Activated T-helper 1 cell treated with anti-CD3 and anti-CD28 coated beads, Interleukin-12 subunit alpha, Interleukin-12 subunit beta, Interleukin-2, Interleukin-4 antibody, amounts not matched to agents 30 ng/mL and 10 ng/mL and 1 ng/mL, durations not matched to agents 14 hours and 24 hours and 36 hours (primary cell): ENCODE data around the gene XAB2. TPM values are rescaled to one million over a fixed set of nuclear protein-coding genes. Genes with fewer than 3 reads are reported as not detected.

Experiments
- DNase-seq: peaks from one replicate; pipeline ENCODE4 v3.0.0; 2021; ENCODE audit warnings: low spot score
- H3K27ac Mint-ChIP-seq: one replicate; pipeline ENCODE4 v1.8.0; 2021; ENCODE audit warnings: mild to moderate bottlenecking, mixed read lengths
- H3K27me3 Mint-ChIP-seq: one replicate; pipeline ENCODE4 v1.8.0; 2022; ENCODE audit warnings: mild to moderate bottlenecking, moderate library complexity, mixed read lengths; ENCODE audit not compliant: insufficient read depth
- H3K36me3 Mint-ChIP-seq: one replicate; pipeline ENCODE4 v1.8.0; 2021; ENCODE audit warnings: low read depth, mixed read lengths
- H3K4me1 Mint-ChIP-seq: one replicate; pipeline ENCODE4 v1.8.0; 2021; ENCODE audit warnings: low read depth, mixed read lengths
- H3K4me3 Mint-ChIP-seq: one replicate; pipeline ENCODE4 v1.8.0; 2021; ENCODE audit warnings: mild to moderate bottlenecking, moderate library complexity, mixed read lengths
- H3K9me3 Mint-ChIP-seq: one replicate; pipeline ENCODE4 v1.8.0; 2021; ENCODE audit warnings: mixed read lengths
- intact Hi-C: fragments of 100-400 bp; cut with micrococcal nuclease; formaldehyde crosslinking; loops from one replicate; pipeline ENCODE4 v1.15.1; 2024
- total RNA-seq: library from RNA; stranded (reverse); gene quantifications from 2 replicates; pipeline ENCODE4 v1.2.3, GENCODE V29; 2022

Gene XAB2
- total RNA-seq, 1 donor from 2014 or later: 50.7 TPM

- intact Hi-C loops: no loop called here
- Mint-ChIP-seq H3K4me3 (no peak overlapping the region), H3K36me3 (peaks cover 22% of the 10 kb centered on the region), H3K27ac (no peak overlapping the region), H3K4me1 (no peaks in the 10 kb centered on the region), H3K9me3 (no peaks in the 10 kb centered on the region), H3K27me3 (no peaks in the 10 kb centered on the region)
- DNase-seq: no peak
Measured at GRCh38 chr19:7620442-7621412, 8.6 kb downstream of the XAB2 start.

- H3K36me3 Mint-ChIP-seq: peaks cover 18% of the 10 kb centered on the region
- H3K27me3 Mint-ChIP-seq: no peaks in the 10 kb centered on the region
- H3K27ac Mint-ChIP-seq: no peak overlapping the region
- intact Hi-C loops: no loop called here
- H3K9me3 Mint-ChIP-seq: no peaks in the 10 kb centered on the region
- H3K4me3 Mint-ChIP-seq: no peak overlapping the region
- no peaks in the 10 kb centered on the region for H3K4me1 Mint-ChIP-seq
- DNase-seq: no peak
Measured at GRCh38 chr19:7619671-7620441, 9.5 kb downstream of the XAB2 start.

GRCh38 chr19:7618771-7619510, 10.4 kb downstream of the XAB2 start:
- no peaks in the 10 kb centered on the region for H3K27me3 Mint-ChIP-seq
- no peaks in the 10 kb centered on the region for H3K9me3 Mint-ChIP-seq
- no peaks in the 10 kb centered on the region for H3K4me1 Mint-ChIP-seq
- H3K27ac Mint-ChIP-seq: no peak overlapping the region
- no peak for DNase-seq
- intact Hi-C loops: no loop called here
- H3K36me3 Mint-ChIP-seq: peaks cover 18% of the 10 kb centered on the region
- H3K4me3 Mint-ChIP-seq: no peak overlapping the region

- Mint-ChIP-seq H3K9me3 (no peaks in the 10 kb centered on the region), H3K27me3 (no peaks in the 10 kb centered on the region), H3K4me1 (no peaks in the 10 kb centered on the region), H3K27ac (no peak overlapping the region), H3K4me3 (no peak overlapping the region), H3K36me3 (peaks cover 18% of the 10 kb centered on the region)
- no peak for DNase-seq
- intact Hi-C loops: no loop called here
Measured at GRCh38 chr19:7618348-7618747, 11.0 kb downstream of the XAB2 start.

- no peak overlapping the region for H3K27ac Mint-ChIP-seq
- intact Hi-C loops: no loop called here
- no peak for DNase-seq
- no peaks in the 10 kb centered on the region for H3K9me3 Mint-ChIP-seq
- H3K36me3 Mint-ChIP-seq: peaks cover 13% of the 10 kb centered on the region
- H3K27me3 Mint-ChIP-seq: no peaks in the 10 kb centered on the region
- no peak overlapping the region for H3K4me3 Mint-ChIP-seq
- no peaks in the 10 kb centered on the region for H3K4me1 Mint-ChIP-seq
Measured at GRCh38 chr19:7617735-7618134, 11.6 kb downstream of the XAB2 start.

GRCh38 chr19:7617172-7617571, 12.2 kb downstream of the XAB2 start:
- intact Hi-C loops: no loop called here
- Mint-ChIP-seq H3K27ac (no peak overlapping the region), H3K4me3 (no peak overlapping the region), H3K4me1 (no peaks in the 10 kb centered on the region), H3K27me3 (no peaks in the 10 kb centered on the region), H3K9me3 (no peaks in the 10 kb centered on the region), H3K36me3 (peaks cover 12% of the 10 kb centered on the region)
- DNase-seq: no peak

- no peaks in the 10 kb centered on the region for H3K9me3 Mint-ChIP-seq
- no peaks in the 10 kb centered on the region for H3K27me3 Mint-ChIP-seq
- intact Hi-C loops: no loop called here
- H3K27ac Mint-ChIP-seq: no peak overlapping the region
- H3K4me1 Mint-ChIP-seq: no peaks in the 10 kb centered on the region
- no peak for DNase-seq
- peaks cover 6% of the 10 kb centered on the region for H3K36me3 Mint-ChIP-seq
- no peak overlapping the region for H3K4me3 Mint-ChIP-seq
Measured at GRCh38 chr19:7614859-7615741, 14.2 kb downstream of the XAB2 start.

GRCh38 chr19:7612282-7613274, 16.8 kb downstream of the XAB2 start:
- no peak for DNase-seq
- Mint-ChIP-seq H3K9me3 (no peaks in the 10 kb centered on the region), H3K4me3 (no peak overlapping the region), H3K27ac (no peak overlapping the region), H3K27me3 (no peaks in the 10 kb centered on the region), H3K36me3 (no peaks in the 10 kb centered on the region), H3K4me1 (no peaks in the 10 kb centered on the region)
- intact Hi-C loops: no loop called here

GRCh38 chr19:7611541-7612279, 17.6 kb downstream of the XAB2 start:
- Mint-ChIP-seq H3K4me1 (no peaks in the 10 kb centered on the region), H3K27me3 (no peaks in the 10 kb centered on the region), H3K9me3 (no peaks in the 10 kb centered on the region), H3K4me3 (no peak overlapping the region), H3K27ac (no peak overlapping the region), H3K36me3 (no peaks in the 10 kb centered on the region)
- DNase-seq: no peak
- intact Hi-C loops: no loop called here

- H3K4me1 Mint-ChIP-seq: no peaks in the 10 kb centered on the region
- no peak overlapping the region for H3K27ac Mint-ChIP-seq
- no peaks in the 10 kb centered on the region for H3K36me3 Mint-ChIP-seq
- no peak overlapping the region for H3K4me3 Mint-ChIP-seq
- DNase-seq: no peak
- intact Hi-C loops: no loop called here
- H3K27me3 Mint-ChIP-seq: no peaks in the 10 kb centered on the region
- no peaks in the 10 kb centered on the region for H3K9me3 Mint-ChIP-seq
Measured at GRCh38 chr19:7610491-7611240, 18.7 kb downstream of the XAB2 start.
